Omental fat pad (tissue), 4 donors: ENCODE measurements around the gene USP2. TPM values are rescaled to one million over a fixed set of nuclear protein-coding genes. Genes with fewer than 3 reads are reported as not detected.

Source experiments
- ATAC-seq: fragments of 150-250 bp; one replicate; pipeline ENCODE4 v1.9.1; 2016; ENCODE audit warnings: mild to moderate bottlenecking, moderate library complexity; ENCODE audit not compliant: low FRiP score
- DNase-seq: peaks from one replicate; pipeline ENCODE4 v3.0.0-alpha.2; 2019; ENCODE audit warnings: low spot score
- CTCF ChIP-seq, 3 donors: fragments of 450-650 bp; IDR thresholded peaks; one replicate each; pipeline ENCODE4 v1.5.1; 2016 to 2017; ENCODE audit warnings: antibody characterized with exemption in 3 of 3, mild to moderate bottlenecking in 3 of 3, moderate library complexity in 2 of 3
- total RNA-seq, 4 donors: library from RNA; depleted of rRNA; stranded (reverse); fragments of >200 nt; gene quantifications; one replicate each; pipeline ENCODE4 v1.1.0, GENCODE V29; 2016

USP2 gene
- total RNA-seq, 4 donors from 2014 or later: 0.63 to 18.7 (median 9.2) TPM

GRCh38 chr11:119347242-119347641 lies 34.2 kb downstream of the USP2 start:
- DNase-seq (no peak), ATAC-seq (no peak)

DNA sequence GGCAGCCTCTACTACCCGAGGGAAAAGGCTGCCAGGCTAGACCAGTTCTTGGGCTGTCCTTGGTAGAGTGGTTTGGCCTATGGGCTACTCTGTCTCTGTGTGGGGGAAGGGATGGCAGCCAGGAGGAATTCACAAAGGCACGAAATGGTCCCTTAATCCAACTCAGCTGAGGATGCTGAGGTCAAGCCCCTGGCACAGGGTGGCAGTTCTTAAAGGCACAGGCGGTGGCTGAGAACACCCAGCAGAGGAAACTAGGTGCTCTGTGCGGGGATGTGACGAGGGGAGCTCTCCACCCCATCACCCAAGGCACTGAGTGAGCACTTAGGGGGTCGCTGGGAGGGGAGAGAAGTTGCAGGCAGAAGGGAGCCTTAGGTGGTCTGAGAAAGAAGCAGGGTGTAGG lies 34.9 kb downstream of the USP2 start, which contains the start of gene MFRP:
Gene MFRP (minus strand): TSS at position 101 of the 400 bp plus-strand sequence. CDS start 192 bp downstream, outside the sequence.
- ATAC-seq: no peak
- DNase-seq: no peak
- no peak for TF ChIP-seq CTCF (IDR thresholded peaks at IDR 0.05)

More at GRCh38 chr11:119347242-119347641, 34.2 kb downstream of the USP2 start:
- TF ChIP-seq CTCF (IDR thresholded peaks at IDR 0.05): no peak

DNA sequence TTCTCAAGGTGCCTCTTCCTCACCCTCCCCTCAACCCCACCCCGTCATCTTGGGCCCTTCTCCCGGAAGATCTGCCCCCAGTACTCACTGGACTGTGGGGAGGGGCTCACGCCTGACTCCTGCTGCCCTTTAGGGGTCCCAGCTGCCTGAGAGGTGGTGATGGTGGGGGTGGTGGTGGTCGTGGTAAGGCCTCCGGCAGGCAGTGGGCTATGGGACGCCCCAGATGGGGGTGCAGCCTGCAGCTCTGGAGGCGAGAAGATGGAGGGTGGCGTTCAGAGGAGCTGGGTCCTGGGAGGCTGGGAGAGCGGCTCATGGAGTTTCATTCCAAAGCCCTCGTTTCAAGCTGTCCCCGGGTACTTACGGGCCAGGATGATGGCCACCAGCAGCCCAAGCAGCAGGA lies 35.8 kb downstream of the USP2 start:
- ATAC-seq: no peak
- no peak for TF ChIP-seq CTCF (IDR thresholded peaks at IDR 0.05)

DNA sequence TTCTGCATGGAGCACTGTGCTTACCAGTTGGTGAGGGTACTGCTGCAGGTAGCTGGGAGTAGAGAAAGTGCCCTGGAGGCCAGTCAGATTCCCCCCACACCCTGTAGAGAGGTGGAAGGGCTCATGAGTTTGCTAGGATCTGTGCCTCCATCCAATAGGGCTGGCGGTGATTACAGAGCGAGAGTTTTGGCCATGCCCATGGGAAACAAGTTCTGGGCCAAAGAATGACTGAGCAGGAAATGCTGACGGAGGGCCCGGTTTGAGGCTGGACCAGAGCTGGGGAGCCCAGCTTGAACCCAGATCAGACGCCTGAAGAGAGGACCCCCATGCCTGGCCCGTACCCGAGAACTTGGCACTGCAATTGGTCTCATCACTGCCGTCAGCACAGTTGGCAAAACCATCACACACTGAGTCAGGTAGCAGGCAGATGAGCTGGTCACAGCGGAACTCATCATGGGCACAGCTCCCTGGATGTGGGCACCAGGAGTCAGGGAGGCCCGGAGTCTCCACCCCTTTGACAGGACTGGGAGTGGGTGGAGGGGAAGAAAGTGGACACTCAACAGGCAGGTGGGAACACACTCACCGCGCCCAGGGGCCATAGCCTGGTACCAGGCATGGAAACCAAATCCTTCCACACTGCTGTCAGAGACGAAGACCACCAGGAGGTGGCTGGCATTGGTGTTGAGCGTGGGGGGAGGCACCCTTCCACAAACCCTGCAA lies 37.0 kb downstream of the USP2 start:
- DNase-seq (no peak), ATAC-seq (no peak)
- no peak for TF ChIP-seq CTCF (IDR thresholded peaks at IDR 0.05)

More for the DNA sequence above, 35.8 kb downstream of the USP2 start:
- DNase-seq: no peak

GRCh38 chr11:119343726-119344125 lies 37.8 kb downstream of the USP2 start:
- TF ChIP-seq CTCF (IDR thresholded peaks at IDR 0.05): no peak
- DNase-seq: no peak

DNA sequence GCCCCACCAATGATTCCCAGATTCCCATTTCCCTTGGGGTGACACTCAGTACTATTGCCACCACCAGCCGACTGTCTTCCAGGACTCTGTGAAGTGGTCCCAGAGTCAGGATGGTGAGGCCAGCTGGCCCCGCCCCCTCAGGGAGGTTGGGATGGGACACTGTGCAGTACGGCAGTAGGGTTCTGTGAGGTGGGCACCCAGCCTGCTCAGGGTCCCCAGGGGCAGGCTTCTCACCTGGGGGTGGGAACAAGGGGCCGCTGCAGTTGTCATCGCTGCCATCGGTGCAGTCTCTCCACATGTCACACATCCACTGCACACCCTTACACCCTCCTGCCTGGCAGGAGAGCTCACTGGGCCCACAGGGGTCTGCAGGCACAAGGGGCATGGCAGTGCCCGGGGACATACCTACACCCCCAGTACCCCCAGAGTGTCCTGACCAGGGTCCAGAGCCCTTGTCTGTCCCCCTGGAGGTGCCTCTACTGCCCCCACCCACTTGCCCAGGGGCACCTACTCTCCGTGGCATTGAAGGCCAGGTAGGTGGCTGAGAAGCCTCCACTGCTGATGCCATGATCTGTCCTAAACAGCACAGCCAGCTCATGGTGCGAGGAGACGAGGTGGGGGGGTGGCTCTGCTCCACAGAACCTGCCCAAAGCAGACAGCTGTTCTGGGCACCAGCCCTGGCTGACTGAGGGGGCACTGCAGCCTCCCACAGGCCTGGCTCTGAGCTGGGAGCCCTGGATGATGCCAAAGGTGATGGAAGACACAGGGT lies 38.9 kb downstream of the USP2 start:
- TF ChIP-seq CTCF (IDR thresholded peaks at IDR 0.05): no peak
- ATAC-seq (no peak), DNase-seq (no peak)

More at GRCh38 chr11:119343726-119344125, 37.8 kb downstream of the USP2 start:
- no peak for ATAC-seq
